Sigmoid colon (tissue), 7 donors: ENCODE data around the gene TRIM58. TPM values are rescaled to one million over a fixed set of nuclear protein-coding genes. Genes with fewer than 3 reads are reported as not detected.

Source experiments
- DNase-seq: peaks from one replicate; pipeline ENCODE4 v3.0.0-alpha.2; 2019
- H3K27ac ChIP-seq, 4 donors: fragments of 200-600 bp; sonication (generic); one replicate each; pipeline ENCODE4 v1.5.1; 2016 to 2019; ENCODE audit warnings: mild to moderate bottlenecking in 1 of 4
- H3K27me3 ChIP-seq, 3 donors: fragments of 200-600 bp; sonication (generic); one replicate each; pipeline ENCODE4 v1.5.1; 2019; ENCODE audit warnings: mild to moderate bottlenecking in 1 of 3
- H3K36me3 ChIP-seq, 4 donors: fragments of 200-600 bp; sonication (generic); one replicate each; pipeline ENCODE4 v1.5.1; 2016 to 2019
- H3K4me1 ChIP-seq, 4 donors: fragments of 200-600 bp; sonication (generic); one replicate each; pipeline ENCODE4 v1.5.1; 2017 to 2019
- H3K4me3 ChIP-seq, 4 donors: fragments of 200-600 bp; sonication (generic); one replicate each; pipeline ENCODE4 v1.5.1; 2017 to 2019; ENCODE audit warnings: mild to moderate bottlenecking in 2 of 4, moderate library complexity in 1 of 4
- H3K9me3 ChIP-seq, 4 donors: fragments of 200-600 bp in 3 of 4; sonication (generic) in 3 of 4; one replicate each; pipeline versions ENCODE4 v1.5.1 to v1.6.1; 2013 to 2019
- CTCF ChIP-seq, 4 experiments: fragments of 450-650 bp in 3 of 4; fragments of 200-600 bp in 1 of 4; IDR thresholded peaks; one replicate each; pipeline ENCODE4 v1.5.1; 2016 to 2019; ENCODE audit warnings: antibody characterized with exemption in 4 of 4, mild to moderate bottlenecking in 3 of 4, moderate library complexity in 2 of 4
- EP300 ChIP-seq, 4 donors: sonication (generic); formaldehyde crosslinking; IDR thresholded peaks; one replicate each; pipeline ENCODE4 v1.6.1; 2017; ENCODE audit warnings: antibody characterized with exemption in 4 of 4
- POLR2A ChIP-seq, 2 donors: fragments of 450-650 bp; IDR thresholded peaks; one replicate each; pipeline ENCODE4 v1.6.1; 2016; ENCODE audit warnings: antibody characterized with exemption in 2 of 2, mild to moderate bottlenecking in 2 of 2, moderate library complexity in 2 of 2
- POLR2AphosphoS5 ChIP-seq, 4 donors: sonication (generic); formaldehyde crosslinking; IDR thresholded peaks; one replicate each; pipeline ENCODE4 v1.6.1; 2017; ENCODE audit warnings: antibody characterized with exemption in 4 of 4
- whole genome bisulfite sequencing, 2 donors: extraction: QIAGEN DNeasy Blood & Tissue Kit; methylation state at CpG; one replicate each; pipeline ENCODE4 v1.1.7; 2013; 5-methylcytosine and 5-hydroxymethylcytosine counted together
- intact Hi-C: fragments of 100-400 bp; cut with DNase I; formaldehyde crosslinking; loops from one replicate; pipeline ENCODE4 v1.15.1; 2023
- polyA plus RNA-seq, 3 donors: library from polyadenylated mRNA; stranded (reverse); fragments of 200-250 nt; gene quantifications; one replicate each; pipeline ENCODE4 v1.2.3, GENCODE V29; 2013
- total RNA-seq, 4 donors: library from RNA; depleted of rRNA; stranded (reverse); fragments of >200 nt; gene quantifications; one replicate each; pipeline ENCODE4 v1.1.0, GENCODE V29; 2016
- donor health status: healthy with polysubstance abuse.
- donor health status: Bipolar disorder and iron deficiency.
- donor health status: healthy.

Gene TRIM58, protein sequence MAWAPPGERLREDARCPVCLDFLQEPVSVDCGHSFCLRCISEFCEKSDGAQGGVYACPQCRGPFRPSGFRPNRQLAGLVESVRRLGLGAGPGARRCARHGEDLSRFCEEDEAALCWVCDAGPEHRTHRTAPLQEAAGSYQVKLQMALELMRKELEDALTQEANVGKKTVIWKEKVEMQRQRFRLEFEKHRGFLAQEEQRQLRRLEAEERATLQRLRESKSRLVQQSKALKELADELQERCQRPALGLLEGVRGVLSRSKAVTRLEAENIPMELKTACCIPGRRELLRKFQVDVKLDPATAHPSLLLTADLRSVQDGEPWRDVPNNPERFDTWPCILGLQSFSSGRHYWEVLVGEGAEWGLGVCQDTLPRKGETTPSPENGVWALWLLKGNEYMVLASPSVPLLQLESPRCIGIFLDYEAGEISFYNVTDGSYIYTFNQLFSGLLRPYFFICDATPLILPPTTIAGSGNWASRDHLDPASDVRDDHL
- total RNA-seq (1 to 10 TPM in 2 of 4 donors, under 1 TPM in 2; 0.41 to 2.1 (median 0.99) TPM), polyA plus RNA-seq (1 to 10 TPM in 1 of 3 donors, under 1 TPM in 2; 0.60 to 1.6 (median 0.87) TPM)

GRCh38 chr1:247857069-247857984 lies at the start of gene TRIM58:
Gene TRIM58 (plus strand): TSS chr1:247857187. CDS start chr1:247857247, 60 bp downstream.
- Histone ChIP-seq H3K27me3 (peaks cover 6 to 31% (median 17%) of the 10 kb centered on the region in 3 donors), H3K4me3 (peak within 1 kb of the TSS; percentile 32 to 52 (median 42)), H3K27ac (peak within 1 kb of the TSS in 1 of 4 donors; percentile 65), H3K9me3 (no peaks in the 10 kb centered on the region), H3K4me1 (peaks cover 0 to 15% (median 10%) of the 10 kb centered on the region in 4 donors), H3K36me3 (no peaks in the 10 kb centered on the region)
- intact Hi-C loops: no loop called here
- WGBS, 2 donors: 1 to 21% methylated on average over 109 of the region's 109 CpGs
- DNase-seq: peak; percentile 73
- no peak for TF ChIP-seq POLR2A (IDR thresholded peaks at IDR 0.05)
- no peak for TF ChIP-seq EP300 (IDR thresholded peaks at IDR 0.05)
- no peak for TF ChIP-seq CTCF (IDR thresholded peaks at IDR 0.05)
- TF ChIP-seq POLR2AphosphoS5 (IDR thresholded peaks at IDR 0.05): no peak

GRCh38 chr1:247812637-247813036 lies 44.4 kb upstream of the TRIM58 start:
- WGBS, 2 donors: 54 to 59% methylated on average over 2 of the region's 2 CpGs
- H3K4me3 ChIP-seq: no peak overlapping the region
- H3K4me1 ChIP-seq: no peaks in the 10 kb centered on the region
- no peak for DNase-seq
- H3K27me3 ChIP-seq: no peaks in the 10 kb centered on the region
- no peak overlapping the region for H3K27ac ChIP-seq
- H3K36me3 ChIP-seq: no peaks in the 10 kb centered on the region
- H3K9me3 ChIP-seq: no peaks in the 10 kb centered on the region
- intact Hi-C loops: no loop called here
- TF ChIP-seq POLR2AphosphoS5 (IDR thresholded peaks at IDR 0.05): no peak
- no peak for TF ChIP-seq CTCF (IDR thresholded peaks at IDR 0.05)
- TF ChIP-seq POLR2A (IDR thresholded peaks at IDR 0.05): no peak
- no peak for TF ChIP-seq EP300 (IDR thresholded peaks at IDR 0.05)

DNA sequence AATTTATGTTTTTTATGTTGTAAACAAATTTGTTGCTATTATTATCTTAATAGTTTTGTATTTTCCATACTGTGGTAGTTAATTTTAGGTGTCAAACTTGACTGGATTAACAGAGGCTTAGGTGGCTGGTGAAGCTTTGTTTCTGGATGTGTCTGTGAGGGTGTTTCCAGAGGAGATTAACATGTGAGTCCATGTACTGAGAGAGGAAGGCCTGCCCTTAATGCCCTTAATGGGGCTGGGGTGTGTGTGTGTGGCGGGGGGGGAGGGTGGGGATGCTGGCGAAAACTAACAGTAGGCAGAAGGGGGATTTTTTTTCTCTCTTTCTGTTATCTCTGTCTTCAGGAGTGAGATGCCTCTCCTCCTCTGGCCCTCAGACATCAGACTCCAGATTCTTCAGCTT lies 34.9 kb upstream of the TRIM58 start:
- 46 to 95% methylated on average over 2 of the region's 2 CpGs for WGBS, 2 donors
- Histone ChIP-seq H3K36me3 (no peaks in the 10 kb centered on the region), H3K4me3 (no peak overlapping the region), H3K9me3 (no peaks in the 10 kb centered on the region), H3K4me1 (no peaks in the 10 kb centered on the region), H3K27me3 (no peaks in the 10 kb centered on the region), H3K27ac (no peak overlapping the region)
- DNase-seq: no peak
- TF ChIP-seq POLR2AphosphoS5 (IDR thresholded peaks at IDR 0.05): no peak
- no peak for TF ChIP-seq POLR2A (IDR thresholded peaks at IDR 0.05)
- no peak for TF ChIP-seq EP300 (IDR thresholded peaks at IDR 0.05)
- no peak for TF ChIP-seq CTCF (IDR thresholded peaks at IDR 0.05)
- intact Hi-C loops: no loop called here

DNA sequence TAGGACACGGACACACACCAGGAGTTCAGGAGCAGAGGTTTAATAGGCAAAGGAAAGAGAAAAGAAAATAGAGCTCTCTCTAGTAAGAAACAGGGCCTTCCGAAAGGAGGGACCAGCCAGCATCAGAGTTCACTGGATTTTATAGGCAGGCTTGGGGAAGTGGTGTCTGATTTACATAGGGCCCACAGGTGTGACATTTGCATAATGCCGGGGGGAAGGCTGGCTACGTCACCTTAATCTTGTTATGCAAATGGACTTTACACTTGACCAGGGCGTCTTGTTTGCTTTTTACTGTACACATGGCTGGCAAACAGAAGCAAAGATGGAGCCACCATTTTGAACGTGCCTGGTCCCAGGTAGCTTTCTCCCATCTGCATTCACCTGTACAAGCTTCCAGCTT lies 33.0 kb upstream of the TRIM58 start, which contains the start of gene OR14A16:
Gene OR14A16 (minus strand): TSS at position 97 of the 400 bp plus-strand sequence. CDS start 8,390 bp downstream, outside the sequence.
- no peaks in the 10 kb centered on the region for H3K9me3 ChIP-seq
- TF ChIP-seq POLR2AphosphoS5 (IDR thresholded peaks at IDR 0.05) (no peak), POLR2A (IDR thresholded peaks at IDR 0.05) (no peak), CTCF (IDR thresholded peaks at IDR 0.05) (no peak), EP300 (IDR thresholded peaks at IDR 0.05) (no peak)
- no peaks in the 10 kb centered on the region for H3K4me1 ChIP-seq
- WGBS, 2 donors: 39 to 54% methylated on average over 6 of the region's 6 CpGs
- H3K27me3 ChIP-seq: no peaks in the 10 kb centered on the region
- H3K36me3 ChIP-seq: no peaks in the 10 kb centered on the region
- no peak for DNase-seq
- no peak within 1 kb of the TSS for H3K27ac ChIP-seq
- intact Hi-C loops: no loop called here
- no peak within 1 kb of the TSS for H3K4me3 ChIP-seq
